Endodermal cell (in vitro differentiated cells): Measurements from ENCODE around the gene JADE1. TPM values are rescaled to one million over a fixed set of nuclear protein-coding genes. Genes with fewer than 3 reads are reported as not detected.

Experiments
- DNase-seq: peaks from one replicate; pipeline ENCODE4 v3.0.0-alpha.2; 2017
- H3K27ac ChIP-seq: 2 replicates; pipeline ENCODE4 v1.5.1; 2013; ENCODE audit warnings: mild to moderate bottlenecking, low read depth, low read length, moderate library complexity
- H3K27me3 ChIP-seq: 2 replicates; pipeline ENCODE4 v1.6.1; 2013; ENCODE audit warnings: mild to moderate bottlenecking, low read length, moderate library complexity; ENCODE audit not compliant: insufficient read depth, control insufficient read depth, poor library complexity, severe bottlenecking
- H3K36me3 ChIP-seq: 2 replicates; pipeline ENCODE4 v1.7.0; 2013; ENCODE audit warnings: mild to moderate bottlenecking, low read length, moderate library complexity; ENCODE audit not compliant: control insufficient read depth, insufficient read depth
- H3K4me1 ChIP-seq: one replicate; pipeline ENCODE4 v1.7.0; 2013; ENCODE audit warnings: low read length; ENCODE audit not compliant: control insufficient read depth, insufficient read depth
- H3K4me3 ChIP-seq: 2 replicates; pipeline ENCODE4 v1.5.1; 2013; ENCODE audit warnings: mild to moderate bottlenecking, low read length, moderate library complexity
- H3K9ac ChIP-seq: 2 replicates; pipeline ENCODE4 v1.6.1; 2013; ENCODE audit warnings: mild to moderate bottlenecking, low read length, moderate library complexity; ENCODE audit not compliant: poor library complexity, severe bottlenecking; ENCODE audit errors: extremely low read depth
- H3K9me3 ChIP-seq: 2 replicates; pipeline ENCODE4 v1.6.1; 2013; ENCODE audit warnings: mild to moderate bottlenecking, low read length, moderate library complexity; ENCODE audit not compliant: control insufficient read depth
- H3K27ac Mint-ChIP-seq: 2 replicates; pipeline ENCODE4 v1.8.0; 2020; ENCODE audit warnings: mixed read lengths
- H3K27me3 Mint-ChIP-seq: 2 replicates; pipeline ENCODE4 v1.8.0; 2021; ENCODE audit warnings: mild to moderate bottlenecking, mixed read lengths; ENCODE audit not compliant: insufficient read depth
- H3K36me3 Mint-ChIP-seq: 2 replicates; pipeline ENCODE4 v1.8.0; 2020; ENCODE audit warnings: low read depth, mixed read lengths
- H3K4me1 Mint-ChIP-seq: 2 replicates; pipeline ENCODE4 v1.8.0; 2020; ENCODE audit warnings: mixed read lengths
- H3K4me3 Mint-ChIP-seq: 2 replicates; pipeline ENCODE4 v1.8.0; 2020; ENCODE audit warnings: mild to moderate bottlenecking, moderate library complexity, mixed read lengths
- H3K9me3 Mint-ChIP-seq: 2 replicates; pipeline ENCODE4 v1.8.0; 2020; ENCODE audit warnings: mild to moderate bottlenecking, mixed read lengths
- CTCF ChIP-seq: fragments of 200-600 bp; sonication (generic); conservative IDR thresholded peaks from 2 replicates; pipeline ENCODE4 v1.5.0; 2021; ENCODE audit warnings: antibody characterized with exemption, mild to moderate bottlenecking
- WGBS, 2 experiments: methylation state at CpG; one replicate each; pipeline versions ENCODE4 v1.1.5 to v1.1.7; 2013; ENCODE audit warnings: missing lambda C conversion rate in 2 of 2, mixed read lengths in 1 of 2; ENCODE audit not compliant: insufficient coverage in 1 of 2, insufficient read length in 1 of 2; 5-methylcytosine and 5-hydroxymethylcytosine counted together
- total RNA-seq, 2 donors: library from RNA; stranded (reverse); fragmentation: NEBNext Ultra II Directional in 1 of 2; extraction: Animal tissue kit (Norgen Biotek cat#: 25700) in 1 of 2; gene quantifications; 2 replicates in 1 of 2; 3 replicates in 1 of 2; pipeline ENCODE4 v1.2.1, GENCODE V29; 2021

Gene JADE1
- total RNA-seq, 2 donors from 2014 or later, result 48.5 to 50.8 TPM

DNA sequence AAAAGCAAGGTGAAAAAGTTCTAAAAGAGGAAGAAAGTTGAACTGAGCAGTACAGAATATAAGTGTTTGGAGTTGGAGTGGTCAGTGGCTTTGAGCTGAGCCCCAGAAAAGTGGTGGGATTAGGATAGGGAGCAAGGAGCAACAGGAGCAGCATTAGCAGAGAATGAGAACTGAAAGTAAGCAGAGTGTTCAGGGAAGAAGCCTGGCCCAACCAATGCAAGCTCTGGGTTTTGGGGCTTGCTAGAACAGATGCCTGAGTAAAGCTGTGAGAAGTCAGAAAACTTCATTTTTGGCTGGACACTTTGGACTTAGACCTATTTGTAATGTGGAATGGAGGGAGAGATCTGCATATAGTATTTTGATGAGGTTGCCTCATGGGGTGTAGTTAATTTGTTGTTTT lies 17.8 kb downstream of the JADE1 start:
- Mint-ChIP-seq H3K9me3 (no peaks in the 10 kb centered on the region), H3K27ac (peak overlapping the region; percentile 14), H3K4me1 (peaks cover 69% of the 10 kb centered on the region), H3K36me3 (peaks cover 8% of the 10 kb centered on the region), H3K27me3 (no peaks in the 10 kb centered on the region), H3K4me3 (no peak overlapping the region)
- TF ChIP-seq CTCF, result no peak
- Histone ChIP-seq H3K36me3 (peaks cover 21% of the 10 kb centered on the region), H3K9me3 (peaks cover 5% of the 10 kb centered on the region), H3K27ac (no peak overlapping the region), H3K27me3 (no peaks in the 10 kb centered on the region), H3K9ac (no peak overlapping the region), H3K4me1 (peaks cover 19% of the 10 kb centered on the region), H3K4me3 (no peak overlapping the region)
- peak; percentile 46 for DNase-seq

- H3K9ac ChIP-seq, result peak overlapping the region; percentile 82
Observed at GRCh38 chr4:128830906-128831503, 21.5 kb downstream of the JADE1 start.

DNA sequence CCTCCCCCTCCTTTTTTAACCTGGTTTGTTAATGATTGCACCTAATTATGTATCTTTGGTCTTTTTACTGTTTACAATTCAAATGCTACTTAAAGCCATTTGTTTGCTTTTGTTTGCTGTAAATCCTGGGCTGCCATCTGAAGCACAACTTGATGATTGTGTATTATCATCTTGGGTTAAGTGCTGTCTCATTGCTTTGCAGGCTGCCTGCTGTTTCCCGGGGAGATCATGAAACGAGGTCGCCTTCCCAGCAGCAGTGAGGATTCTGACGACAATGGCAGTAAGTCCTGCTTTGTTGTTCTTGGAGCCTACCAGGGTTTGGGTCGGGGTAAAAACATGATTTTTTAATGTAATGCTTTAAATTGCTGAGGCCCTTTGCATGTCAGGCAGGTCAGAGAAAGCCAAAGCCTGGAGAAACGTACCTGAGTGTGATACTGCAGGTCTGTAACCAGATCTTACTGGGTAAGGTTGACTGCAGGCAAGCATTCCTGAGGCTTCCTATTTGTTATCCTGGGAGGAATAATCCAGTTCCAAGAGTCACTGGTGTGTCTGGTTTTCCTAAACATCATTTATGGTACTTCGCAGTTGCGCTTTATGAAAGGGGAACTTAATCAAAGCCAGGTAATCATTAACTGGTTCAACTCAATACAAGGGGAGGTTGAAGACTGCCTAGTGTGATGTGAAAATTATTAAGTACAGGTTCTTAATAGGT lies 22.2 kb downstream of the JADE1 start:
- peak overlapping the region; percentile 82 for H3K9ac ChIP-seq
- 17 to 21% methylated on average over 2 to 8 of the region's 8 CpGs for WGBS, 2 experiments
- Mint-ChIP-seq H3K36me3 (peaks cover 33% of the 10 kb centered on the region), H3K4me3 (peak overlapping the region; percentile 36), H3K27ac (peak overlapping the region; percentile 93), H3K4me1 (peaks cover 63% of the 10 kb centered on the region), H3K9me3 (no peaks in the 10 kb centered on the region), H3K27me3 (no peaks in the 10 kb centered on the region)
- peak overlapping the region; percentile 73 for H3K4me3 ChIP-seq
- peaks cover 5% of the 10 kb centered on the region for H3K9me3 ChIP-seq
- peak overlapping the region; percentile 77 for H3K27ac ChIP-seq
- H3K27me3 ChIP-seq, result no peaks in the 10 kb centered on the region
- H3K4me1 ChIP-seq, result peaks cover 40% of the 10 kb centered on the region
- DNase-seq, result peak; percentile 91
- TF ChIP-seq CTCF, result no peak
- H3K36me3 ChIP-seq, result peaks cover 53% of the 10 kb centered on the region

More at GRCh38 chr4:128830906-128831503, 21.5 kb downstream of the JADE1 start:
- Mint-ChIP-seq H3K4me1 (peaks cover 65% of the 10 kb centered on the region), H3K9me3 (no peaks in the 10 kb centered on the region), H3K4me3 (peak overlapping the region; percentile 36), H3K27ac (peak overlapping the region; percentile 93), H3K27me3 (no peaks in the 10 kb centered on the region), H3K36me3 (peaks cover 33% of the 10 kb centered on the region)
- Histone ChIP-seq H3K36me3 (peaks cover 48% of the 10 kb centered on the region), H3K27ac (peak overlapping the region; percentile 69), H3K27me3 (no peaks in the 10 kb centered on the region), H3K9me3 (peaks cover 5% of the 10 kb centered on the region), H3K4me1 (peaks cover 42% of the 10 kb centered on the region), H3K4me3 (peak overlapping the region; percentile 73)
- 40% methylated on average over 4 of the region's 5 CpGs; no CpG with 5 or more reads in 1 of the 2 experiments for WGBS, 2 experiments
- peak; percentile 53 for DNase-seq
- TF ChIP-seq CTCF, result no peak
